ENCODE measurements around the gene CAPN12.

Gene CAPN12

DNA sequence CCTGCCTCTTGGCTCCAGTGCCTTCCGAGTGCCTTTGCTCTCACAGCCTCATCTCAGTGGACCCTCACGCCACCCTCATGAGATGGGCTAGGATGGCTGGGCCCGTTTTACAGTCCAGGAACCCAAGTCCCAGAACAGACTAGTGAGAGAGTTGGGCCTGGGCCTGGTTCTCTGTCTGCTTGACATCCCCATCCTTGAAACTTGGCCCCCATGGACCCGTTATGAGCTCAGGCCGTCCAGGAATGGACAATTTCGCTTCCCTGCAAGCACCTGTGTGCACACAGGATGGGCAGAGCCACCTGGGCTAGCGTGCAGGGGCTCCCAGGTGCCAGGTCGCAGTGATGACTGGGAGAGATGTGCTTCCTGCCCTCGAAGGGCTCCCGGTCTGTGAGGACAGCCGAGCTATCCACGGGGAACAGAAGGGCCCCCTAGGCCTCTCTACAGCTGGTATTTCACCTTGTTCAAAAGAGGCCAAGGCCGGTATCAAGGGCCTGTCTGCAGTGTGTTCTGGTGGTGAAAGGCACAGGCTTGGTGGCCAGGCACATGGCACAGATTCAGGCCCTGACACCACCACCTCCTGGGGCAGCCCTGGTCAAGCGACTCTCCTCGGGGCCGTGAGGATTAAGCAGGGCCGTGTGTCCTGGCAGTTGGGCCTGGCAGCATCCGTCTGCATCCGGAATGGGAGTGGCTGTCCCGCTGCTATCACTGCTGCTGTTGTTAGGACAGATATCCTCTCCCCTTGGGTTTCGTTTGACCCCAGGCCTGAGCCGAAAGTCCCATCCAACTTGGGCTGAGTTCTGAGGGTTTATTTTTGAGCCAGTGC is 38.9 kb downstream of the CAPN12 start:
- no peak overlapping the region for H3K4me3 ChIP-seq (ENCODE audit: low read length)

DNA sequence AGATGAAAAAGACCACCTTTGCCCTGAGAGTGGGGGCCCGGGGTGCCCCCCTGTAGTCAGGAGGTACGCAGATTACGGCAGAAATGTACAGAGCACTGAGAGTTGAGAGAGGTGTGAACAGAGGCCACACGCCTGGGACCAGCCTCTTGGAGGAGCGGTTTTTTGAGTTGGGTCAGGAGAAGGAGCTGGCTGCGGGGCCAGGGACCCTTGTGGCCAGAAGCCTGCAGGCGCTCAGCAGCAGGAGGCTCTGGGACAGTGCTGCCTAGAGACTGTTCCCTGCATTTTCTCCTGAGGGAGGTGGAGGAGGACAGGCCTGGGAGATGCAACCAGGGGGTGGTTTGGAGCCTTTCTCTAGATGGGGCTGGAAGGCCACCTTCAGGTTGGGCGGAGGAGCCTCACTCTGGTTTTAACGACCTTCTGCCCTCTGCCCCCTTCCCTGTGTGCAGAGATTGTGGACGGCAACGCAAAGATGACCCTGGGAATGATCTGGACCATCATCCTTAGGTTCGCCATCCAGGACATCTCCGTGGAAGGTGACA is 39.7 kb downstream of the CAPN12 start:
- H3K4me3 ChIP-seq (ENCODE audit: low read length): no peak overlapping the region
- no peak for DNase-seq (ENCODE audit: low read depth)
- TF ChIP-seq, protein P1, sequence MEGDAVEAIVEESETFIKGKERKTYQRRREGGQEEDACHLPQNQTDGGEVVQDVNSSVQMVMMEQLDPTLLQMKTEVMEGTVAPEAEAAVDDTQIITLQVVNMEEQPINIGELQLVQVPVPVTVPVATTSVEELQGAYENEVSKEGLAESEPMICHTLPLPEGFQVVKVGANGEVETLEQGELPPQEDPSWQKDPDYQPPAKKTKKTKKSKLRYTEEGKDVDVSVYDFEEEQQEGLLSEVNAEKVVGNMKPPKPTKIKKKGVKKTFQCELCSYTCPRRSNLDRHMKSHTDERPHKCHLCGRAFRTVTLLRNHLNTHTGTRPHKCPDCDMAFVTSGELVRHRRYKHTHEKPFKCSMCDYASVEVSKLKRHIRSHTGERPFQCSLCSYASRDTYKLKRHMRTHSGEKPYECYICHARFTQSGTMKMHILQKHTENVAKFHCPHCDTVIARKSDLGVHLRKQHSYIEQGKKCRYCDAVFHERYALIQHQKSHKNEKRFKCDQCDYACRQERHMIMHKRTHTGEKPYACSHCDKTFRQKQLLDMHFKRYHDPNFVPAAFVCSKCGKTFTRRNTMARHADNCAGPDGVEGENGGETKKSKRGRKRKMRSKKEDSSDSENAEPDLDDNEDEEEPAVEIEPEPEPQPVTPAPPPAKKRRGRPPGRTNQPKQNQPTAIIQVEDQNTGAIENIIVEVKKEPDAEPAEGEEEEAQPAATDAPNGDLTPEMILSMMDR (conservative IDR thresholded peaks at IDR 0.05; ENCODE audit: low read depth, low read length): no peak

More for the DNA sequence above, 38.9 kb downstream of the CAPN12 start:
- TF ChIP-seq, protein P1 (conservative IDR thresholded peaks at IDR 0.05; ENCODE audit: low read depth, low read length): no peak
- no peak for DNase-seq (ENCODE audit: low read depth)

DNA sequence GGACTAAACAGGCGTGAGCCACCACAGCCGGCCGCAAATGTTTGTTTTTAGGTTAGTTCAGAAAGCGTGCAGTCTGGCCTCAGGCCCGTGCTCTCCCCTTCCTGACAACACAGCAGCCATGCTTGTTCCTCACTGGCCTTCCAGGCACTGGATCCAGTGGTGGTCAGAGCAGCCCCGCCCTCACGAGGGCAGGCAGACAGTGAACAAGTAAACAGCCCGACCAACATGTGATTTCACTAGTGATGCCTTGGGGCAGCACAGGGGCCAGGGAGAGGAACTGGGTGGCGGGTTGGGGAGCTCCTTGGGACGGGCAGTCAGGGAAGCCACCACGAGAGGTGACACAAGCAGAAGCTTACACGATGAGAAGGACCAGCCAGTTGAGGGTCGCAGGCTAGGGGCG is 40.8 kb downstream of the CAPN12 start:
- TF ChIP-seq, protein P1 (conservative IDR thresholded peaks at IDR 0.05; ENCODE audit: low read depth, low read length): no peak
- H3K4me3 ChIP-seq (ENCODE audit: low read length): no peak overlapping the region
- no peak for DNase-seq (ENCODE audit: low read depth)

DNA sequence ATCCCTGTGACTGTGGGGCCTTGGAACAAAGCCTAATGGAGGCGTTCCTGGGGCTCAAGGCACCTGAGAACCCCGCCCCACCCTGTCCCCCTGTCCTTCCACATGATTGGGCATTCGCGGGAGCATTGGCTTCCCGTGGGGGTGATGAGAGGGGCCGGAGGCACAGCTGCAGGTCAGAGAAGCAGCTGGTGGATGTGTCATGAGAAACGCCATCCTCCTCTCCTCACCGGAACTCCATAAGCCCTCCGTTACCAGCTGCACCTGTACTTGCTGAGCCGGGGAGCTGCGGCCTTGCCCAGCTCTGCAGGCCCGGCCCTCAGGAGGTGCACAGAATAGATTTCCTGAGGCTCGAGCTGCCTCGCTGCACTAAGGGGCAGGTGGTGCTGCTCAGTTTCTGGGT is 42.0 kb downstream of the CAPN12 start:
- DNase-seq (ENCODE audit: low read depth): no peak
- H3K4me3 ChIP-seq (ENCODE audit: low read length): no peak overlapping the region
- TF ChIP-seq, protein P1 (conservative IDR thresholded peaks at IDR 0.05; ENCODE audit: low read depth, low read length): no peak

DNA sequence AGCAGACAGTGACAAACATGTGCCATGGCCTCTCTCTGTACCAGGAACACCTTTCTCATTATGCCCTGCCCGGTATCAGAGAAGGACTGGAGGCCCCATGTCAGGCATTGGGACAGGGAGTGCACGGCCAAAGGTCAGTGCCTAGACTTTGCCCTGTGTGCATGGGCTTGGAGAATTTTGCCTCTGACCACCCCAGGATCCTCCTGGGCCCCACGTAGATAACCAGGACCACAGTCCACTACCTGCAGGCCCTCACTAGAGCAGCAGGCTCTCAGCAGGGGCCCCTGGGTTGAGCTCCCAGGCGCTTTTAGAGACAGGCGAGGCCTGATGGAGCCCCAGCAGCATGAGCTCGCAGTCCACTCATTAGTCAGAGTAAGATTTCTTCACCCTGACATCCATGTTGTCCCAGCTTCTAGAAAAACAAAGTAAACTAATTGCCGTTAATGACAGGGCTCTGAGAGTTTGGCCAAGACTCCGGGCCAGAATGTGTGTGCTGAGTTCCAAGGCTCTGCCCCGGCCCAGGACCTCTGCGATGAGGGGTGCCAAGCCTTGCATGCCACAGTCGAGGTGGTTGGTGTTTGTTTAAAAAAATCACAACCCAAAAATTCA is 42.7 kb downstream of the CAPN12 start:
- H3K4me3 ChIP-seq (ENCODE audit: low read length): no peak overlapping the region
- TF ChIP-seq, protein P1 (conservative IDR thresholded peaks at IDR 0.05; ENCODE audit: low read depth, low read length): no peak
- no peak for DNase-seq (ENCODE audit: low read depth)

DNA sequence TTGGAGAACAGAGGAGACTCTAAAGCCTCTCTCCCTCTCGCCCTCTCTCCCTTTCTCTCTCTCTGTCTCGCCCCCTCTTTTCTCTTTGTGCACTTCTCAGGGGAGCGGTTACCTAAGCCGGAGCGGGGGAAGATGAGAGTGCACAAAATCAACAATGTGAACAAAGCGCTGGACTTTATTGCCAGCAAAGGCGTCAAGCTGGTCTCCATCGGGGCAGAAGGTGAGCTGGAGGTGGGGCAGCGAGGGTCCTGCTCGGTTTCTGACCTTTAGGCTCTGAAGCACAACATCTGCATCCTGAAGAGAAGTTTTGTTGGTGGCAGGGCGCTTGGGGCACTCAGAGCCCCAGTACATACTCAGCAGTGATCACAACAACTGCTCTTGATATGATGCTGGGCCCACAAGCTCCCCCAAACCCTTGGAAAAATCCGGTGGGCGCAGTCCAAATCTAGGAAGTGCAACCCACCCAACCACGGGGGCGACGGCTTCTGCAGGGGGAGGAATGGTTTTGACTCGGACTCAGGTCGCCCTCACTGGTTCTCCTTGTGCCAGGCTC is 43.3 kb downstream of the CAPN12 start:
- DNase-seq (ENCODE audit: low read depth): no peak
- TF ChIP-seq, protein P1 (conservative IDR thresholded peaks at IDR 0.05; ENCODE audit: low read depth, low read length): no peak
- H3K4me3 ChIP-seq (ENCODE audit: low read length): no peak overlapping the region
